IPS DF 4.7 (cell line): Measurements from ENCODE around the gene ZHX3.
"Not testable (repeated sequence)": the region's sequence is repeated elsewhere in the genome, so short reads cannot be mapped to it uniquely, and the experiment has no call there.

Experiments used
- DNase-seq: peaks from one replicate; pipeline ENCODE4 v3.0.0-alpha.2; 2013; ENCODE audit warnings: low spot score; ENCODE audit errors: extremely low read depth

ZHX3 gene

GRCh38 chr20:41331731-41332130 lies 14.2 kb upstream of the ZHX3 start:
- no peak for DNase-seq

GRCh38 chr20:41330941-41331340 lies 13.4 kb upstream of the ZHX3 start:
- DNase-seq, result no peak

DNA sequence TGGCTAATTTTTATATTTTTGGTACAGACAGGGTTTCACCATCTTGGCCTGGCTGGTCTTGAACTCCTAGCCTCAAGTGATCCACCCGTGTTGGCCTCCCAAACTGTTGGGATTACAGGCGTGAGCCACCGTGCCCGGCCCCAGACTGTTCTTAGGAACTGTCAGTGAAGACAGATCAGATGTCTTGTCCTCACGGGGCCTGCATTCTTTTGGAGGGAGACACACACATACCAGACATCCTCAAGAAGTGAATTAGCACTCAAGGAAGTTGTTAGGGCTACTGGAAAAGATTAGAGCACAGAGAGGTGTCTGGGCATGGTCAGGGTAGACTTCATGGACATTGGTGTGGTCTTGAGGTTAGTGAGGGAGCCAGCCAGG lies 12.8 kb upstream of the ZHX3 start:
- DNase-seq, result no peak

GRCh38 chr20:41329435-41330342 lies 12.2 kb upstream of the ZHX3 start:
- DNase-seq, result no peak

DNA sequence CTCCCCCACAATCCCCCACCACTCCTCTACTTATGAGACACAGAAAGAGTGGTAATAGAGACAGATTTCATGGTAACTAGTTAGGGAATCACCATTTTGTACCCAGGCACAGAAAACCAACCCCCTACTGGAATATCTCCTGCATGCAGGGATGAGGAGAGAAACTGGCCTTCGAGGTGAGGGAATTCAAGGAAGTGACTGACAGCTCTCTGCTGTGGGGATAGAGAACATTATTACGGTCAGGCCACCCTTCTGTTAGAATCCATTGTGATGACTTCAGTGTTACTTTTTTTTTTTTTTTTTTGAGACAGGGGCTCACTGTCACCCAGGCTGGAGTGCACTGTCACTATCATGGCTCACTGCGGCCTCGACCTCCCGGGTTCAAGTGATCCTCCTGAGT lies 9.6 kb upstream of the ZHX3 start:
- DNase-seq, result no peak

DNA sequence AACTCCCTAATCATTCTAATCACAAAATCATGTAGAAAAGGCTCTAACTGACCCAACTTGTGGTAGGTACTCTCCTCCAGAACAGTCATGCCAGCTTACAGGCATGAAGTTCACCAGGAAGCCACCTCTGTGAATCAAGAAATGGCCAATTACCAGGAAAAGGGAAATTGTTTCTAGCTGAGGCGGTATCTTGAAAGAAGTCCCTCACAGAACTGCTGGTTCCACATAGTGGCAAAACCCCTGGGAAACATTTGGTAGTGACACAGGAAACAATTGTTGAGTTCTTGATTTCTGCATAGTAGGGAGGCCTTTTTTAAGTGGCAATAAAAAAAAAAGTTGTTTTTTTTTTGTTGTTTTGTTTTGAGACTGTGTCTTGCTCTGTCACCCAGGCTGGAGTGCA lies 3.4 kb upstream of the ZHX3 start:
- DNase-seq, result no peak

GRCh38 chr20:41320441-41320840 lies 2.9 kb upstream of the ZHX3 start:
- no peak for DNase-seq

- no peak for DNase-seq
Measured at GRCh38 chr20:41318271-41318649, 729 bp upstream of the ZHX3 start.

GRCh38 chr20:41316602-41317545 lies 657 bp downstream of the ZHX3 start:
- no peak for DNase-seq

DNA sequence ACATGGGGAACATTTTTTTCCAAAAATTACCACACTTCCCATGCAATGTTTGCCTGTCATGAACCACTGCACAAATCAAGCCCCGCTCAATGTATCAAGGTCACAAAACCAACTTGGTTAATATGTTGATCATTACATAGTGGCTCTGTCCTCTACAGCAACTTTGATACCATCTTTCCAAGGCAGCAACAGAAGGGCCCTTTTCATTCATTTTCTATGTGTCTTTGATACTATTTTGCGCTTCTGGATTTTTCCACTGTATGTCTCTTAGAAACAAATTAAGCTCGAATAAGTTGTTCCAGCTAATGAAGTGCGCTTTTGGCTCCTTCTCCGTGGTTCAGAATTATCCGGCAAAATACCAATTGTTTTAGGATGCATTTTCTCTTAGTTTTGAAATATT lies 1.5 kb downstream of the ZHX3 start:
- no peak for DNase-seq

GRCh38 chr20:41314386-41314785 lies 3.1 kb downstream of the ZHX3 start:
- no peak for DNase-seq

DNA sequence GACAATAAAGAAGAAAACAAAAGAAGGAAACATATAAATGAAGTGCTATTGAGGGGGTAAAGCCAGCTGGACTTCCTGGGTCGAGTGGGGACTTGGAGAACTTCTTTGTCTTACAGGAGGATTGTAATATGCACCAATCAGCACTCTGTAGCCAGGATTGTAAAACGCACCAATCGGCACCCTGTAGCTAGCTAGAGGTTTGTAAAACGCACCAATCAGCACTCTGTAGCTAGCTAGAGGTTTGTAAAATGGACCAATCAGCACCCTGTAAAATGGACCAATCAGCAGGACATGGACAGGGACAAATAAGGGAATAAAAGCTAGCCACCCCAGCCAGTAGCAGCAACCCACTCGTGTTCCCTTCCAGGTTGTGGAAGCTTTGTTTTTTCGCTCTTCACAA lies 5.5 kb downstream of the ZHX3 start:
- not testable (repeated sequence) for DNase-seq

DNA sequence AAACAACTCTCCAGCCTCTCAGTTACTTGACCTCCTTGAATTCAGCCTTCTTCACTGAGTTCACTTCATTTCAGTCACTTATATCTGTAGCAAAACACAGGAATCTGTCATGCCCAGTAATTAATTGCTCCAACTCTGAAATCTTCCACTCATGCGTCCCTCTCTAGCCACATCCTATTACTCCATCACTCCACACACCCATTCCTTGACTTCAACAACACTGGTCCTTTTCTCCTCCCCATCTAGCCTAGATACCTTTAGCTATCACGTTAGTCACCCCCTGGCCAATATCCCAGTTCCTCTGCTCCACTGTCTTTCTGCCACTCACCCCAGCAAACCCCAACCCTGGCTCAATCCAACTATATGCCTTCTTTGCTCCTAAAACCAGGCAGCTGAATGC lies 7.7 kb downstream of the ZHX3 start:
- no peak for DNase-seq

DNA sequence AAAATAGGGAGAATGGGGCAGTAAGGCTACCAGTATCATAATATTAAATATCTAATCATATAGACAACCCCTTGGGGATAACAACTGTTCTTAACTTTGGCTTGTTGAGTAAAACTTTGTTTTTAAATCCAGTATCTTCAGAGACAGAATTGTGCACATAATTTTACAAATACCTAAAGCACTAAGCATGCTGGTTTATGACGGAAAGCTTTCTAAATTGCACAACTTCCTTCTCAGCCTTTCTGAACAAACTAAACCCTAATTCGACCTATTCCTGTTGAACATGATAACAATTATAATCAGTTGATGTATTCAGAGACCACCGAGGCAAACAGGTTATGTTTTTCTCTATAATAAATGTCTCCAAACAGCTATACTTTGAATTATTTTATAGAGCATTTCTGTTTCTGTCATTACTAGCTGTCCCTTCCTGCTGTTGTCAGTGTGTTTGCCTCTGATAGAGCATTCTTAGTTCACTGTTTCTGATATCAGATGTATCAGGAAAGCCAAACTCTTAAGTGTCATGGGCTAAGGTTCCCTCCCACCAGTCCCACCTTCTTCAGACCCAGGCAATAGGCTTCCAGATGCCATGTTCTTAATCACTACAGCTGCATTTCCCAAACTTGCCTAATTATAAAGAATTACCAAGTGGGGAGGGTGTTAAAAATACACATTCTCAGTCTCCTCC lies 8.7 kb downstream of the ZHX3 start:
- no peak for DNase-seq

- no peak for DNase-seq
Measured at GRCh38 chr20:41308290-41308711, 9.2 kb downstream of the ZHX3 start.

DNA sequence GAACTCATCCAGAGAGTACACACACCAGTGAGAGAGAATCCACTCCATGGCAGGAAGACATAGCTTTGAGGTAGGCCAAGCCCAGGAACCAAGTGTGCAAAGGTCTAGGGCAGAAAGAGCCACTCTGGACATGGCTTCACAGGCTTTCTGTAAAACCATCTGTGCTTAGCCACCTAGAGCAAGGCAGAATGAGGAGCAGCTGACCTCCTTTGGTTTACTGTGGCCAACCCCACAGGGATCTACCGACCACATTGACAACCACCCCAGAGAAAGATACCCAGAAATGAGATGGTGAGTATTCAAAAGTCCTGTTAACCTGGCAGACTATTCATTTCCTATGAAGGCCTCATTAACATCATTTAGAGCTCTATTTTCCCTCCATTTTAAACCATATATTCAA lies 10.5 kb downstream of the ZHX3 start:
- no peak for DNase-seq

DNA sequence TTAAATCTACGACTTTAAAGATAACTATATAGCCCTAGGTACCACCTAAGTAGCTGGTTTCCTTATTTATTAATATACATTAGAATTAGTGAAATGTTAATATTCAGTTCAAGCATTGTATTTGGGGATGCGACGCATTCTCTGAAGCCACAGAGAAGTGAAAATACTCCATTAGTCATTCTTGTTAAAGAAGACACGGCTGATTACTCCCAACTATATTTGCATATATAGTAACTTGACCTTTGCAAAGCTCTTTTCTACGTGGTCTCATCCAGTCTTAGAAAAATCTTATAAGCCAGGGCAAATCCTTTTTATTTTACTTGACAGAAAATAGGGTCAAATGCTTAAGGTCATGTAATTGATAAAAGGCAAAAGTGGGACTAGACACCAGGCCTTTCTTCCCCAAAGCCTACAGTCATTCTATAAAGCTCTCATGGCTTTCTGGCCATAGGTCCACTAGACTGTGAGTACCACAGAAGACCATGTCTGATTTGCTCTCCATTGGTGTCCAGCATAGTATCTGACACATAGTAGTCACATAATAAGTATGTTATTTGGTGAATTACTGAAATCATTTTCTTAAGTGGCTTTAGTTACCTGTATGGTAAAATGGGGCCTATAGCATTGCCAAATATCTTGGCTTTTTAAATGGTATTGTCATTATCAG lies 11.3 kb downstream of the ZHX3 start:
- no peak for DNase-seq

DNA sequence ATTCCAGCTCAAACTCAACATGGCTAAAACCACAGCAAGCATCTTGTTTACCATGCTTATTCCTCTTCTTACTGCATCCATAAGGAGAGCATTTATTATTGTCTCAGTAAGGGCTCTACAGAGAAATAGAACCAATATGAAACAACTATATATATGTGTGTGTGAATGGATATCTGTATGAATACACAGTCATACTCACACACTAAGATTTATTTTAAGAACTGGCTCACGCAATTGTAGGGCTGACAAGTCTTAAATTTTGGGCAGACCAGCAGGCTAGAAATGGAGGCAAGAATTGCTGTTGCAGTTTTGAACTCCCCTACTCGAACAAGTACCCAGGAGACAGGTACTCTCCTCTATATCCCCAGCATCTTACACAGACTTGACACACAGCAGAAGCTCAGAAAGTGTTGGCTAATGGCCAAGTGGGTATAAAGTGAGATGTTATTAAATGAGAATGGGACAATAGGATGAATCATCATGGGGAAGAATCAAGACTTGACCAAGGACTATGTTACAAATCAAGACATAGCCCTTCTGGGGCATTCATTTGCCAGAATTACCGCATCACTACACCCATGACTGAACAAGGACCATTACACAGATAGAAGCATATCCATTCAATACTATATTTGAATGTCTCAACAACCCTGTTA lies 13.0 kb downstream of the ZHX3 start:
- DNase-seq, result no peak

GRCh38 chr20:41304002-41304401 lies 13.5 kb downstream of the ZHX3 start:
- DNase-seq, result no peak

DNA sequence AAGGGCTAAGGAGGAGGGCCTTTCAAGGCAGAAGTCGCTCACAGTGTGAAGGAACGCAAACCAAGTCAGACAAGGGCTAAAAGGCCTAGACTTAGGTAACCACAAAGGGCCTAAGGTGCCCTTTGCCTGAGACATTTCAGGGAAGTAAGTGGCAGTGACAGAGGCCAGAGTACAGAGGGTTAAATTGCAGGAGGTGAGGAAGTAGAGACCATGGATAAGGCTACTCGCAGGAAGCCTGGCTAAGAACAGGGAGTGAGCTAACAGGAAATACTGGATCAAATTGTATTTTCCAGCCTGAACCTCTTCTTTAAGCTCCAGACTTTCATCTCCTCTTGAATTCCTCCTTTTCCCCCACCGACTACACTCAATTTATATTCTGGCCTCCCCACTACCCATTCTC lies 16.6 kb downstream of the ZHX3 start:
- DNase-seq, result no peak

DNA sequence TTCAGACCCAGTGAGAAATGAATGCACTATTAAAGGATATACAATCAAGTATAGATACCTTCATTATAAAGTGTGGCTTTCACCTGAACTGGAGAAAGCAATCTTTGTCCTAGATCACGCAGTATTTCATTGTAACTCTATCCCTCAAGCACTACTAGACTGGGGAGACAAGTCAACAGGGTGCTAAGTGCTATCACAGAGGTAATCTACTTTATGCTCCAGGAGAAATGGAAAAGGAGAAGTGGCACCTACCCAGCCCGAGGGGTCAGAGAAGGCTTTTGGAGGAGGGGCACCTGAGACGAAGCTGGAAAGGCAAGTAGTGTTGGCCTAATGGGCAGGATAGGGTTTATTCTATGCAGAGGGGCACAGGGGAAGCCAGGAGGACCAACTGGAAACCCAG lies 17.1 kb downstream of the ZHX3 start:
- DNase-seq, result no peak
